A549 (cell line): ENCODE data around the gene RILPL1. TPM values are rescaled to one million over a fixed set of nuclear protein-coding genes. Genes with fewer than 3 reads are reported as not detected.

ENCODE experiments used
- ATAC-seq, 2 experiments: fragments of 200-7000 bp in 1 of 2; fragments of >200 bp in 1 of 2; cut with Nextera tagmentation in 1 of 2; cut with Tn5 transposase in 1 of 2; 3 replicates each; pipeline versions ENCODE4 v1.8.0 to v1.9.1; 2018 to 2020; ENCODE audit warnings: mild to moderate bottlenecking in 1 of 2, moderate library complexity in 1 of 2
- CTCF ChIA-PET: fragments of 300-600 bp; sonication (Branson Sonifier 250); formaldehyde crosslinking; extraction: SDS; loops from one replicate; lab custom pipeline; 2021; ENCODE audit warnings: antibody characterized with exemption, inconsistent platforms; lab: Yijun Ruan, JAX
- POLR2A ChIA-PET: fragments of 350-600 bp; formaldehyde crosslinking; extraction: SDS; loops from one replicate; lab custom pipeline; 2021; ENCODE audit warnings: antibody characterized with exemption, inconsistent platforms; lab: Yijun Ruan, JAX
- DNase-seq, 2 experiments: peaks; one replicate each; pipeline versions ENCODE4 v3.0.0 to v3.0.0-alpha.2; 2011 to 2016; ENCODE audit warnings: low read depth in 1 of 2, low spot score in 1 of 2
- FAIRE-seq: peaks from 2 replicates; lab custom pipeline; 2011; peaks lifted over from hg19 to GRCh38; lab: Jason Lieb, UNC
- H3K27ac ChIP-seq, 2 experiments: fragments of >200 bp; sonication (Bioruptor Twin); formaldehyde crosslinking; 3 replicates each; pipeline ENCODE4 v1.5.1; 2016 to 2017
- H3K4me1 ChIP-seq: fragments of >200 bp; sonication (Bioruptor Twin); formaldehyde crosslinking; 3 replicates; pipeline ENCODE4 v1.6.1; 2016
- H3K4me2 ChIP-seq: fragments of >200 bp; sonication (Bioruptor Twin); formaldehyde crosslinking; 3 replicates; pipeline ENCODE4 v1.6.1; 2016
- H3K4me3 ChIP-seq: fragments of >200 bp; sonication (Bioruptor Twin); formaldehyde crosslinking; 3 replicates; pipeline ENCODE4 v1.5.1; 2016
- H3K9me3 ChIP-seq: fragments of >200 bp; sonication (Bioruptor Twin); formaldehyde crosslinking; 3 replicates; pipeline ENCODE4 v1.6.1; 2016
- CBX8 ChIP-seq: fragments of 200-600 bp; sonication (generic); IDR thresholded peaks from 2 replicates; pipeline ENCODE4 v1.6.1; 2016
- CEBPB ChIP-seq, 2 experiments: fragments of >200 bp in 1 of 2; sonication (Bioruptor Twin) in 1 of 2; formaldehyde crosslinking in 1 of 2; IDR thresholded peaks; 2 replicates each; pipeline ENCODE4 v1.6.1; 2012 to 2016
- CHD4 ChIP-seq: fragments of 200-600 bp; sonication (generic); IDR thresholded peaks from 2 replicates; pipeline ENCODE4 v1.6.1; 2016; ENCODE audit warnings: antibody characterized with exemption, mild to moderate bottlenecking, borderline replicate concordance
- E2F6 ChIP-seq: IDR thresholded peaks from 2 replicates; pipeline ENCODE4 v1.6.1; 2012; ENCODE audit warnings: low read depth, borderline replicate concordance
- EHF ChIP-seq: fragments of 250-450 bp; sonication (Bioruptor Pico); IDR thresholded peaks from 2 replicates; pipeline ENCODE4 v1.5.0; 2020; ENCODE audit warnings: mild to moderate bottlenecking
- EHMT2 ChIP-seq: fragments of 200-600 bp; sonication (generic); IDR thresholded peaks from 2 replicates; pipeline ENCODE4 v1.6.1; 2016; ENCODE audit warnings: antibody characterized with exemption, low read depth, mild to moderate bottlenecking, moderate library complexity
- ELK1 ChIP-seq: fragments of 150-350 bp; IDR thresholded peaks from 2 replicates; pipeline ENCODE4 v1.6.1; 2014; ENCODE audit warnings: low read depth, mild to moderate bottlenecking, low read length
- ESRRA ChIP-seq: fragments of 150-350 bp; IDR thresholded peaks from 2 replicates; pipeline ENCODE4 v1.6.1; 2014; ENCODE audit warnings: mild to moderate bottlenecking, low read length, borderline replicate concordance
- FOSB ChIP-seq: fragments of 250-450 bp; sonication (Bioruptor Pico); IDR thresholded peaks from 2 replicates; pipeline ENCODE4 v1.5.0; 2020; ENCODE audit warnings: mild to moderate bottlenecking, moderate library complexity
- FOSL2 ChIP-seq, 2 experiments: fragments of 450-650 bp in 1 of 2; fragments of >200 bp in 1 of 2; sonication (Bioruptor Twin) in 1 of 2; formaldehyde crosslinking; IDR thresholded peaks; 2 replicates each; pipeline versions ENCODE4 v1.5.0 to v1.6.1; 2016 to 2020; ENCODE audit warnings: mild to moderate bottlenecking in 1 of 2, moderate library complexity in 1 of 2
- FOXS1 ChIP-seq: fragments of 250-450 bp; sonication (Bioruptor Pico); IDR thresholded peaks from 2 replicates; pipeline ENCODE4 v1.5.0; 2020; ENCODE audit warnings: mild to moderate bottlenecking, moderate library complexity
- GATA3 ChIP-seq: IDR thresholded peaks from 2 replicates; pipeline ENCODE4 v1.6.1; 2012; ENCODE audit warnings: borderline replicate concordance
- HMGXB4 ChIP-seq: fragments of 250-450 bp; sonication (Bioruptor Pico); IDR thresholded peaks from 2 replicates; pipeline ENCODE4 v1.5.0; 2021; ENCODE audit warnings: mild to moderate bottlenecking, moderate library complexity, borderline replicate concordance
- JUNB ChIP-seq: fragments of >200 bp; sonication (Bioruptor Twin); formaldehyde crosslinking; IDR thresholded peaks from 2 replicates; pipeline ENCODE4 v1.6.1; 2016
- KDM1A ChIP-seq: fragments of 200-600 bp; sonication (generic); IDR thresholded peaks from 2 replicates; pipeline ENCODE4 v1.6.1; 2016; ENCODE audit warnings: low read depth, mild to moderate bottlenecking
- MYC ChIP-seq: IDR thresholded peaks from 2 replicates; pipeline ENCODE4 v1.6.1; 2012; ENCODE audit warnings: mild to moderate bottlenecking, inconsistent platforms, low read length, improper control_type of control experiment, borderline replicate concordance
- NPAS2 ChIP-seq: fragments of 250-450 bp; sonication (Bioruptor Pico); IDR thresholded peaks from 2 replicates; pipeline ENCODE4 v1.8.0; 2022; ENCODE audit warnings: mild to moderate bottlenecking, moderate library complexity, borderline replicate concordance
- POLR2AphosphoS2 ChIP-seq: conservative IDR thresholded peaks from 2 replicates; pipeline ENCODE4 v1.6.1; 2012; ENCODE audit warnings: low read length, improper control_type of control experiment, inconsistent platforms
- RAD21 ChIP-seq, 2 experiments: fragments of >200 bp in 1 of 2; sonication (Bioruptor Twin) in 1 of 2; formaldehyde crosslinking in 1 of 2; IDR thresholded peaks in 1 of 2; conservative IDR thresholded peaks in 1 of 2; 2 replicates in 1 of 2; 3 replicates in 1 of 2; pipeline ENCODE4 v1.6.1; 2012 to 2018; ENCODE audit warnings: inconsistent platforms in 1 of 2
- RARB ChIP-seq: fragments of 250-450 bp; sonication (Bioruptor Pico); IDR thresholded peaks from 2 replicates; pipeline ENCODE4 v1.8.0; 2021; ENCODE audit warnings: mild to moderate bottlenecking, moderate library complexity
- RCOR1 ChIP-seq: fragments of 150-350 bp; IDR thresholded peaks from 2 replicates; pipeline ENCODE4 v1.6.1; 2014; ENCODE audit warnings: antibody characterized with exemption, low read length, low read depth
- SMC3 ChIP-seq: fragments of >200 bp; sonication (Bioruptor Twin); formaldehyde crosslinking; IDR thresholded peaks from 3 replicates; pipeline ENCODE4 v1.6.1; 2018; ENCODE audit warnings: inconsistent platforms
- SREBF2 ChIP-seq: fragments of 450-650 bp; IDR thresholded peaks from 2 replicates; pipeline ENCODE4 v1.6.1; 2014; ENCODE audit warnings: mild to moderate bottlenecking, moderate library complexity
- TFCP2L1 ChIP-seq: fragments of 250-450 bp; sonication (Bioruptor Pico); IDR thresholded peaks from 2 replicates; pipeline ENCODE4 v1.5.0; 2021; ENCODE audit warnings: mild to moderate bottlenecking
- ZC3H11A ChIP-seq: fragments of 450-650 bp; IDR thresholded peaks from 2 replicates; pipeline ENCODE4 v1.6.1; 2014; ENCODE audit warnings: antibody characterized with exemption, mild to moderate bottlenecking
- ZNF302 ChIP-seq: fragments of 250-450 bp; sonication (Bioruptor Pico); IDR thresholded peaks from 2 replicates; pipeline ENCODE4 v1.9.0; 2021; ENCODE audit warnings: inconsistent platforms, mild to moderate bottlenecking, moderate library complexity
- WGBS: methylation state at CpG from one replicate; pipeline ENCODE4 v1.1.6; 2017; ENCODE audit errors: missing lambda C conversion rate; 5-methylcytosine and 5-hydroxymethylcytosine counted together
- polyA plus RNA-seq, 4 experiments: library from polyadenylated mRNA; depleted of rRNA in 3 of 4; stranded (reverse); fragments of >200 nt; fragmentation: RNase III in 1 of 4; extraction: RNeasy Plus Mini Kit Qiagen cat#74134 plus additional on column Dnase treatment in 1 of 4; gene quantifications; 2 replicates in 3 of 4; 3 replicates in 1 of 4; pipeline ENCODE4 v1.2.3, GENCODE V29; 2011 to 2017

Gene RILPL1
- polyA plus RNA-seq, 2 of the 4 experiments (the other 2 are of a cell fraction): 8.0 to 14.2 TPM

- TF ChIP-seq E2F6 (no peak), CBX8 (no peak), EHMT2 (no peak)
- TF ChIP-seq, all 56 proteins: peak for 0
Measured at GRCh38 chr12:123578243-123578642, 44.7 kb upstream of the RILPL1 start (continued).

GRCh38 chr12:123576611-123577010, 43.1 kb upstream of the RILPL1 start:
- Histone ChIP-seq H3K27ac (no peak overlapping the region), H3K9me3 (no peaks in the 10 kb centered on the region), H3K4me3 (no peak overlapping the region), H3K4me2 (no peak overlapping the region), H3K4me1 (no peaks in the 10 kb centered on the region)
- TF ChIP-seq CEBPB (IDR thresholded peaks at IDR 0.05): no peak
- TF ChIP-seq ZNF302 (CRISPR knock-in tag): no peak
- no peak for TF ChIP-seq SREBF2
- no peak for TF ChIP-seq KDM1A
- no peak for TF ChIP-seq JUNB
- no peak for TF ChIP-seq TFCP2L1 (CRISPR knock-in tag)
- no peak for TF ChIP-seq GATA3
- TF ChIP-seq EHMT2: no peak
- no peak for TF ChIP-seq EHF (CRISPR knock-in tag)
- no peak for TF ChIP-seq ZC3H11A
- TF ChIP-seq RCOR1: no peak
- no peak for TF ChIP-seq SMC3
- TF ChIP-seq RAD21 (conservative IDR thresholded peaks at IDR 0.05 in 1 of 2, IDR thresholded peaks at IDR 0.05 in 1 of 2): no peak
- TF ChIP-seq RARB (CRISPR knock-in tag): no peak
- no peak for TF ChIP-seq FOSL2 (IDR thresholded peaks at IDR 0.05)
- TF ChIP-seq FOSL2 (CRISPR knock-in tag; IDR thresholded peaks at IDR 0.05): no peak
- WGBS: 87% methylated on average over 1 of the region's 1 CpG
- ATAC-seq (no peak), DNase-seq (no peak), FAIRE-seq (no peak)
- CTCF ChIA-PET: no interaction called here
- POLR2A ChIA-PET: no interaction called here

- WGBS: 19% methylated on average over 4 of the region's 4 CpGs
- TF ChIP-seq ZC3H11A (no peak), POLR2AphosphoS2 (no peak), RAD21 (conservative IDR thresholded peaks at IDR 0.05 in 1 of 2, IDR thresholded peaks at IDR 0.05 in 1 of 2) (no peak), SMC3 (no peak), FOXS1 (no peak), FOSB (no peak), CHD4 (no peak), RCOR1 (no peak), MYC (no peak), NPAS2 (CRISPR knock-in tag) (no peak), SREBF2 (no peak), ELK1 (no peak), HMGXB4 (CRISPR knock-in tag) (no peak), ESRRA (no peak)
- H3K4me2 ChIP-seq: no peak overlapping the region
- no peak overlapping the region for H3K4me3 ChIP-seq
- no peak for ATAC-seq
- FAIRE-seq: no peak
- ChIA-PET CTCF (interaction anchor here (0.9 kb wide), 1 partner anchor 12 kb away, joined by 3 read pairs; no protein-coding TSS in a partner anchor), POLR2A (no interaction called here)
- H3K27ac ChIP-seq: no peak overlapping the region
- no peak for DNase-seq
- no peaks in the 10 kb centered on the region for H3K9me3 ChIP-seq
- H3K4me1 ChIP-seq: no peaks in the 10 kb centered on the region; the same call in 2 of the 3 replicates
Measured at GRCh38 chr12:123573870-123574269, 40.4 kb upstream of the RILPL1 start.
